ENCODE measurements around the gene ARAP2. TPM values are rescaled to one million over a fixed set of nuclear protein-coding genes. Genes with fewer than 3 reads are reported as not detected.

ARAP2 gene
- total and polyA plus RNA-seq, 2 experiments from 2014 or later, result 0.92 to 4.8 TPM

DNA sequence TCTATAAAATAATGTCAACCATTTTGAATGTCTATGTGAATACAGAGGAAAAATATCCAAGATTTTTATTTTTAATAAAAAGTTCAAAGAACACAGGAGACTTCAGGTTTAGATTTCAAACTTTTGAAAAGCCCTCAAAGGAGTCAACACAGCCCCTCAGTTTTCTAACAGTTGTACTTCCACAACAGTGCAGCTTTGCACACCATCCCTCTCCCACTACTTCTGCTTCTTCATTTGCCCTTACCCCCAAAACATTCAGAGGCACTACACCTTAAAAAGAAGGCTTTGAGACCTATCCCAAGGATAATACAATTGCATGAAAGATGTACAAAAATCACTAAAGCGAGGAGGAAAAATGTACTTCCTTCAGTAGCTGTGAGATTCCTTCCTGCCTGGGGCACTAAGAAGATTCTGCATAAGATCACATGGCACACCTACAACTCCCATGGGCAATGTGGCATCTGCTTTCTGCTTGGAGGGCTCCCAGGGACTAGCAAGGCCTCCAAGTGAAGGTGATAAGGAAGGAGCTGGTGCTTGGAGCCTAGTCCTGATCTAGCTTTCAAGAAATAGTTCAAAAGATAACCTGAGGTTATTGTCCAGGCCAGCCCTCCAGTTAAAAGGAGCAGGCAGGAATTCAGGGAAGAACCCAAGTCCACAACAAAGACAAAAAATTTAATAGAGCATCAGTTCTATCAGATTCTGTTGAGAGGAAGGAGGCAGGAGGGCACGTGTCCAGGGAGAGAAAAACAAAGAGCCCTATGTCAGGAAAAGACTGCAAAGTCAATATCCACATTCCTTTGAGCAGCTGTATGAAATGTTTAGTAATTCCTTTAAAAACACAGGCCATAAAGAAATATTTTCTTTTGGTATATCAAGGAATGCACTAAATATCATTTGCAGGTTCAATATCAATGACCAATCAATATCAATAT is 19.1 kb downstream of the ARAP2 start:
- peak overlapping the region; percentile 74; the same call in 1 of the 2 replicates for H2AFZ ChIP-seq
- Mint-ChIP-seq H3K27ac (no peak overlapping the region), H3K9me3 (no peaks in the 10 kb centered on the region), H3K4me3 (no peak overlapping the region), H3K27me3 (ENCODE audit: insufficient read depth, low read depth, poor library complexity) (no peaks in the 10 kb centered on the region), H3K36me3 (ENCODE audit: low read depth) (no peaks in the 10 kb centered on the region), H3K4me1 (no peaks in the 10 kb centered on the region)
- H3K4me1 ChIP-seq (ENCODE audit: insufficient read depth), result no peaks in the 10 kb centered on the region
- no peaks in the 10 kb centered on the region for H3F3A ChIP-seq (replicated peaks; ENCODE audit: low read depth)
- TF ChIP-seq POLR2AphosphoS5 (IDR thresholded peaks at IDR 0.05; ENCODE audit: low read depth), result no peak
- H3K27ac ChIP-seq (ENCODE audit: low read depth), result no peak overlapping the region
- DNase-seq (ENCODE audit: low spot score), result no peak
- no peak overlapping the region for H3K4me3 ChIP-seq
- H3K4me2 ChIP-seq, result no peak overlapping the region
- no peaks in the 10 kb centered on the region for H3K79me2 ChIP-seq (replicated peaks; ENCODE audit: insufficient read depth)
- ATAC-seq, result no peak
- no peaks in the 10 kb centered on the region for H3K27me3 ChIP-seq (ENCODE audit: insufficient read depth)
- H3K36me3 ChIP-seq (ENCODE audit: insufficient read depth), result no peaks in the 10 kb centered on the region
- H4K20me1 ChIP-seq (replicated peaks; ENCODE audit: insufficient read depth), result no peaks in the 10 kb centered on the region
- no peaks in the 10 kb centered on the region for H3K9me2 ChIP-seq (ENCODE audit: insufficient read depth)

DNA sequence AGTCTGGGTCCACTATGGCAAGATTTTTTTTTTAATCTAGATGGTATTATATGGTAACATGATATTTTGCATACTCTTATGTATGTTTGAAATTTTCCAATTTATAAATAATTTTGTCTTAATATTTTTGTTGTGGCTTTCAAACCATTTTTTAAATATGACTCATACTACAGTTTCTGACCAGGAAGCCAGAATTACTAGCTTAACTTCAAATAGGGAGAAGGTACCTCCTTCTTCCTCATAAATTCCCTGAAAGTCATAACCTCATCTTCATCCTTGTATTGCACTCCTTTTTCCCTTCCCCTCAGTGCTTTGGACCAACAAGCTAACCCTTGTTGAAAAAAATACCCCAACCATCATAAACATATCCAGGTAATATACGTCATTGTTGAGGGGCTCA is 21.6 kb downstream of the ARAP2 start:
- H2AFZ ChIP-seq, result no peak overlapping the region
- Mint-ChIP-seq H3K9me3 (no peaks in the 10 kb centered on the region), H3K4me1 (no peaks in the 10 kb centered on the region), H3K36me3 (ENCODE audit: low read depth) (no peaks in the 10 kb centered on the region), H3K27ac (no peak overlapping the region), H3K27me3 (ENCODE audit: insufficient read depth, low read depth, poor library complexity) (no peaks in the 10 kb centered on the region), H3K4me3 (no peak overlapping the region)
- H4K20me1 ChIP-seq (replicated peaks; ENCODE audit: insufficient read depth), result no peaks in the 10 kb centered on the region
- no peaks in the 10 kb centered on the region for H3K9me2 ChIP-seq (ENCODE audit: insufficient read depth)
- H3K27ac ChIP-seq (ENCODE audit: low read depth), result no peak overlapping the region
- no peaks in the 10 kb centered on the region for H3F3A ChIP-seq (replicated peaks; ENCODE audit: low read depth)
- no peak for DNase-seq (ENCODE audit: low spot score)
- H3K27me3 ChIP-seq (ENCODE audit: insufficient read depth), result no peaks in the 10 kb centered on the region
- H3K79me2 ChIP-seq (replicated peaks; ENCODE audit: insufficient read depth), result no peaks in the 10 kb centered on the region
- no peaks in the 10 kb centered on the region for H3K4me1 ChIP-seq (ENCODE audit: insufficient read depth)
- no peak for ATAC-seq
- no peak overlapping the region for H3K4me3 ChIP-seq
- H3K36me3 ChIP-seq (ENCODE audit: insufficient read depth), result no peaks in the 10 kb centered on the region
- H3K4me2 ChIP-seq, result no peak overlapping the region
- TF ChIP-seq STAT1 (IDR thresholded peaks at IDR 0.05; ENCODE audit: unreplicated experiment) (no peak), NANOG (IDR thresholded peaks at IDR 0.05; ENCODE audit: borderline replicate concordance) (no peak), EZH2 (IDR thresholded peaks at IDR 0.05; ENCODE audit: low read depth, unreplicated experiment) (no peak), CREB1 (CRISPR knock-in tag; IDR thresholded peaks at IDR 0.05; ENCODE audit: low read depth) (no peak), JUNB (IDR thresholded peaks at IDR 0.05; ENCODE audit: unreplicated experiment) (no peak), EZH2phosphoT487 (IDR thresholded peaks at IDR 0.05; ENCODE audit: unreplicated experiment) (no peak), ZNF114 (CRISPR knock-in tag; IDR thresholded peaks at IDR 0.05) (no peak)
- TF ChIP-seq, protein P1, sequence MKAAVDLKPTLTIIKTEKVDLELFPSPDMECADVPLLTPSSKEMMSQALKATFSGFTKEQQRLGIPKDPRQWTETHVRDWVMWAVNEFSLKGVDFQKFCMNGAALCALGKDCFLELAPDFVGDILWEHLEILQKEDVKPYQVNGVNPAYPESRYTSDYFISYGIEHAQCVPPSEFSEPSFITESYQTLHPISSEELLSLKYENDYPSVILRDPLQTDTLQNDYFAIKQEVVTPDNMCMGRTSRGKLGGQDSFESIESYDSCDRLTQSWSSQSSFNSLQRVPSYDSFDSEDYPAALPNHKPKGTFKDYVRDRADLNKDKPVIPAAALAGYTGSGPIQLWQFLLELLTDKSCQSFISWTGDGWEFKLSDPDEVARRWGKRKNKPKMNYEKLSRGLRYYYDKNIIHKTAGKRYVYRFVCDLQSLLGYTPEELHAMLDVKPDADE (IDR thresholded peaks at IDR 0.05), result no peak
- TF ChIP-seq, protein P2, sequence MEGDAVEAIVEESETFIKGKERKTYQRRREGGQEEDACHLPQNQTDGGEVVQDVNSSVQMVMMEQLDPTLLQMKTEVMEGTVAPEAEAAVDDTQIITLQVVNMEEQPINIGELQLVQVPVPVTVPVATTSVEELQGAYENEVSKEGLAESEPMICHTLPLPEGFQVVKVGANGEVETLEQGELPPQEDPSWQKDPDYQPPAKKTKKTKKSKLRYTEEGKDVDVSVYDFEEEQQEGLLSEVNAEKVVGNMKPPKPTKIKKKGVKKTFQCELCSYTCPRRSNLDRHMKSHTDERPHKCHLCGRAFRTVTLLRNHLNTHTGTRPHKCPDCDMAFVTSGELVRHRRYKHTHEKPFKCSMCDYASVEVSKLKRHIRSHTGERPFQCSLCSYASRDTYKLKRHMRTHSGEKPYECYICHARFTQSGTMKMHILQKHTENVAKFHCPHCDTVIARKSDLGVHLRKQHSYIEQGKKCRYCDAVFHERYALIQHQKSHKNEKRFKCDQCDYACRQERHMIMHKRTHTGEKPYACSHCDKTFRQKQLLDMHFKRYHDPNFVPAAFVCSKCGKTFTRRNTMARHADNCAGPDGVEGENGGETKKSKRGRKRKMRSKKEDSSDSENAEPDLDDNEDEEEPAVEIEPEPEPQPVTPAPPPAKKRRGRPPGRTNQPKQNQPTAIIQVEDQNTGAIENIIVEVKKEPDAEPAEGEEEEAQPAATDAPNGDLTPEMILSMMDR (conservative IDR thresholded peaks at IDR 0.05; ENCODE audit: low read depth in 2 of 2), result no peak
- TF ChIP-seq, protein P3, sequence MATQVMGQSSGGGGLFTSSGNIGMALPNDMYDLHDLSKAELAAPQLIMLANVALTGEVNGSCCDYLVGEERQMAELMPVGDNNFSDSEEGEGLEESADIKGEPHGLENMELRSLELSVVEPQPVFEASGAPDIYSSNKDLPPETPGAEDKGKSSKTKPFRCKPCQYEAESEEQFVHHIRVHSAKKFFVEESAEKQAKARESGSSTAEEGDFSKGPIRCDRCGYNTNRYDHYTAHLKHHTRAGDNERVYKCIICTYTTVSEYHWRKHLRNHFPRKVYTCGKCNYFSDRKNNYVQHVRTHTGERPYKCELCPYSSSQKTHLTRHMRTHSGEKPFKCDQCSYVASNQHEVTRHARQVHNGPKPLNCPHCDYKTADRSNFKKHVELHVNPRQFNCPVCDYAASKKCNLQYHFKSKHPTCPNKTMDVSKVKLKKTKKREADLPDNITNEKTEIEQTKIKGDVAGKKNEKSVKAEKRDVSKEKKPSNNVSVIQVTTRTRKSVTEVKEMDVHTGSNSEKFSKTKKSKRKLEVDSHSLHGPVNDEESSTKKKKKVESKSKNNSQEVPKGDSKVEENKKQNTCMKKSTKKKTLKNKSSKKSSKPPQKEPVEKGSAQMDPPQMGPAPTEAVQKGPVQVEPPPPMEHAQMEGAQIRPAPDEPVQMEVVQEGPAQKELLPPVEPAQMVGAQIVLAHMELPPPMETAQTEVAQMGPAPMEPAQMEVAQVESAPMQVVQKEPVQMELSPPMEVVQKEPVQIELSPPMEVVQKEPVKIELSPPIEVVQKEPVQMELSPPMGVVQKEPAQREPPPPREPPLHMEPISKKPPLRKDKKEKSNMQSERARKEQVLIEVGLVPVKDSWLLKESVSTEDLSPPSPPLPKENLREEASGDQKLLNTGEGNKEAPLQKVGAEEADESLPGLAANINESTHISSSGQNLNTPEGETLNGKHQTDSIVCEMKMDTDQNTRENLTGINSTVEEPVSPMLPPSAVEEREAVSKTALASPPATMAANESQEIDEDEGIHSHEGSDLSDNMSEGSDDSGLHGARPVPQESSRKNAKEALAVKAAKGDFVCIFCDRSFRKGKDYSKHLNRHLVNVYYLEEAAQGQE (IDR thresholded peaks at IDR 0.05; ENCODE audit: unreplicated experiment), result no peak

Data from GM23338 (cell line).